A549 (cell line): Measurements from ENCODE around the gene SEMA3B. TPM values are rescaled to one million over a fixed set of nuclear protein-coding genes. Genes with fewer than 3 reads are reported as not detected.

Source experiments
- ATAC-seq, 2 experiments: fragments of 200-7000 bp in 1 of 2; fragments of >200 bp in 1 of 2; cut with Nextera tagmentation in 1 of 2; cut with Tn5 transposase in 1 of 2; 3 replicates each; pipeline versions ENCODE4 v1.8.0 to v1.9.1; 2018 to 2020; ENCODE audit warnings: mild to moderate bottlenecking in 1 of 2, moderate library complexity in 1 of 2
- CTCF ChIA-PET: fragments of 300-600 bp; sonication (Branson Sonifier 250); formaldehyde crosslinking; extraction: SDS; loops from one replicate; lab custom pipeline; 2021; ENCODE audit warnings: antibody characterized with exemption, inconsistent platforms; lab: Yijun Ruan, JAX
- POLR2A ChIA-PET: fragments of 350-600 bp; formaldehyde crosslinking; extraction: SDS; loops from one replicate; lab custom pipeline; 2021; ENCODE audit warnings: antibody characterized with exemption, inconsistent platforms; lab: Yijun Ruan, JAX
- DNase-seq, 2 experiments: peaks; one replicate each; pipeline versions ENCODE4 v3.0.0 to v3.0.0-alpha.2; 2011 to 2016; ENCODE audit warnings: low read depth in 1 of 2, low spot score in 1 of 2
- FAIRE-seq: peaks from 2 replicates; lab custom pipeline; 2011; peaks lifted over from hg19 to GRCh38; lab: Jason Lieb, UNC
- H3K27ac ChIP-seq, 2 experiments: fragments of >200 bp; sonication (Bioruptor Twin); formaldehyde crosslinking; 3 replicates each; pipeline ENCODE4 v1.5.1; 2016 to 2017
- H3K4me1 ChIP-seq: fragments of >200 bp; sonication (Bioruptor Twin); formaldehyde crosslinking; 3 replicates; pipeline ENCODE4 v1.6.1; 2016
- H3K4me2 ChIP-seq: fragments of >200 bp; sonication (Bioruptor Twin); formaldehyde crosslinking; 3 replicates; pipeline ENCODE4 v1.6.1; 2016
- H3K4me3 ChIP-seq: fragments of >200 bp; sonication (Bioruptor Twin); formaldehyde crosslinking; 3 replicates; pipeline ENCODE4 v1.5.1; 2016
- H3K9me3 ChIP-seq: fragments of >200 bp; sonication (Bioruptor Twin); formaldehyde crosslinking; 3 replicates; pipeline ENCODE4 v1.6.1; 2016
- CBX2 ChIP-seq: fragments of 200-600 bp; sonication (generic); IDR thresholded peaks from 2 replicates; pipeline ENCODE4 v1.6.1; 2016; ENCODE audit warnings: low read depth, mild to moderate bottlenecking, borderline replicate concordance
- CBX8 ChIP-seq: fragments of 200-600 bp; sonication (generic); IDR thresholded peaks from 2 replicates; pipeline ENCODE4 v1.6.1; 2016
- CEBPB ChIP-seq, 2 experiments: fragments of >200 bp in 1 of 2; sonication (Bioruptor Twin) in 1 of 2; formaldehyde crosslinking in 1 of 2; IDR thresholded peaks; 2 replicates each; pipeline ENCODE4 v1.6.1; 2012 to 2016
- CHD4 ChIP-seq: fragments of 200-600 bp; sonication (generic); IDR thresholded peaks from 2 replicates; pipeline ENCODE4 v1.6.1; 2016; ENCODE audit warnings: antibody characterized with exemption, mild to moderate bottlenecking, borderline replicate concordance
- EHF ChIP-seq: fragments of 250-450 bp; sonication (Bioruptor Pico); IDR thresholded peaks from 2 replicates; pipeline ENCODE4 v1.5.0; 2020; ENCODE audit warnings: mild to moderate bottlenecking
- EHMT2 ChIP-seq: fragments of 200-600 bp; sonication (generic); IDR thresholded peaks from 2 replicates; pipeline ENCODE4 v1.6.1; 2016; ENCODE audit warnings: antibody characterized with exemption, low read depth, mild to moderate bottlenecking, moderate library complexity
- ELK1 ChIP-seq: fragments of 150-350 bp; IDR thresholded peaks from 2 replicates; pipeline ENCODE4 v1.6.1; 2014; ENCODE audit warnings: low read depth, mild to moderate bottlenecking, low read length
- ESRRA ChIP-seq: fragments of 150-350 bp; IDR thresholded peaks from 2 replicates; pipeline ENCODE4 v1.6.1; 2014; ENCODE audit warnings: mild to moderate bottlenecking, low read length, borderline replicate concordance
- FOSL2 ChIP-seq, 2 experiments: fragments of 450-650 bp in 1 of 2; fragments of >200 bp in 1 of 2; sonication (Bioruptor Twin) in 1 of 2; formaldehyde crosslinking; IDR thresholded peaks; 2 replicates each; pipeline versions ENCODE4 v1.5.0 to v1.6.1; 2016 to 2020; ENCODE audit warnings: mild to moderate bottlenecking in 1 of 2, moderate library complexity in 1 of 2
- GATA3 ChIP-seq: IDR thresholded peaks from 2 replicates; pipeline ENCODE4 v1.6.1; 2012; ENCODE audit warnings: borderline replicate concordance
- HDAC2 ChIP-seq: fragments of 200-600 bp; sonication (generic); IDR thresholded peaks from 2 replicates; pipeline ENCODE4 v1.6.1; 2016
- HES2 ChIP-seq: fragments of >200 bp; sonication (Bioruptor Twin); formaldehyde crosslinking; IDR thresholded peaks from 2 replicates; pipeline ENCODE4 v1.6.1; 2016
- HEYL ChIP-seq: fragments of 250-450 bp; sonication (Bioruptor Pico); IDR thresholded peaks from 2 replicates; pipeline ENCODE4 v1.8.0; 2021; ENCODE audit warnings: mild to moderate bottlenecking, moderate library complexity
- HOXA7 ChIP-seq: fragments of 250-450 bp; sonication (Bioruptor Pico); IDR thresholded peaks from 2 replicates; pipeline ENCODE4 v1.5.0; 2020; ENCODE audit warnings: mild to moderate bottlenecking, moderate library complexity
- HOXB5 ChIP-seq: fragments of 250-450 bp; sonication (Bioruptor Pico); IDR thresholded peaks from 2 replicates; pipeline ENCODE4 v1.5.0; 2020; ENCODE audit warnings: mild to moderate bottlenecking, moderate library complexity
- KDM1A ChIP-seq: fragments of 200-600 bp; sonication (generic); IDR thresholded peaks from 2 replicates; pipeline ENCODE4 v1.6.1; 2016; ENCODE audit warnings: low read depth, mild to moderate bottlenecking
- MAZ ChIP-seq: fragments of 150-350 bp; IDR thresholded peaks from 2 replicates; pipeline ENCODE4 v1.6.1; 2014; ENCODE audit warnings: antibody characterized with exemption, low read depth, low read length, borderline replicate concordance
- NR3C1 ChIP-seq: fragments of >200 bp; sonication (Bioruptor Twin); formaldehyde crosslinking; IDR thresholded peaks from 3 replicates; pipeline ENCODE4 v1.6.1; 2017
- RAD21 ChIP-seq, 2 experiments: fragments of >200 bp in 1 of 2; sonication (Bioruptor Twin) in 1 of 2; formaldehyde crosslinking in 1 of 2; IDR thresholded peaks in 1 of 2; conservative IDR thresholded peaks in 1 of 2; 2 replicates in 1 of 2; 3 replicates in 1 of 2; pipeline ENCODE4 v1.6.1; 2012 to 2018; ENCODE audit warnings: inconsistent platforms in 1 of 2
- RCOR1 ChIP-seq: fragments of 150-350 bp; IDR thresholded peaks from 2 replicates; pipeline ENCODE4 v1.6.1; 2014; ENCODE audit warnings: antibody characterized with exemption, low read length, low read depth
- REST ChIP-seq: fragments of 200-600 bp; sonication (generic); IDR thresholded peaks from 2 replicates; pipeline ENCODE4 v1.6.1; 2016; ENCODE audit warnings: antibody characterized with exemption, mild to moderate bottlenecking, moderate library complexity
- RFX5 ChIP-seq: fragments of 450-650 bp; IDR thresholded peaks from 2 replicates; pipeline ENCODE4 v1.7.1; 2014; ENCODE audit warnings: antibody characterized with exemption, mild to moderate bottlenecking, moderate library complexity
- TP53 ChIP-seq: fragments of 250-450 bp; sonication (Bioruptor Pico); IDR thresholded peaks from 2 replicates; pipeline ENCODE4 v1.5.0; 2021; ENCODE audit warnings: mild to moderate bottlenecking, moderate library complexity
- ZC3H11A ChIP-seq: fragments of 450-650 bp; IDR thresholded peaks from 2 replicates; pipeline ENCODE4 v1.6.1; 2014; ENCODE audit warnings: antibody characterized with exemption, mild to moderate bottlenecking
- ZSCAN20 ChIP-seq: fragments of 250-450 bp; sonication (Bioruptor Pico); IDR thresholded peaks from 2 replicates; pipeline ENCODE4 v1.8.0; 2022; ENCODE audit warnings: mild to moderate bottlenecking, moderate library complexity
- WGBS: methylation state at CpG from one replicate; pipeline ENCODE4 v1.1.6; 2017; ENCODE audit errors: missing lambda C conversion rate; 5-methylcytosine and 5-hydroxymethylcytosine counted together
- polyA plus RNA-seq, 4 experiments: library from polyadenylated mRNA; depleted of rRNA in 3 of 4; stranded (reverse); fragments of >200 nt; fragmentation: RNase III in 1 of 4; extraction: RNeasy Plus Mini Kit Qiagen cat#74134 plus additional on column Dnase treatment in 1 of 4; gene quantifications; 2 replicates in 3 of 4; 3 replicates in 1 of 4; pipeline ENCODE4 v1.2.3, GENCODE V29; 2011 to 2017
- TF ChIP-seq, protein P1 (sequence below): fragments of 450-650 bp; IDR thresholded peaks from 2 replicates; pipeline ENCODE4 v1.6.1; 2014; ENCODE audit warnings: antibody characterized with exemption
- TF ChIP-seq, protein P2 (sequence below): IDR thresholded peaks from 2 replicates; pipeline ENCODE4 v1.6.1; 2012; ENCODE audit warnings: low read depth, borderline replicate concordance
- TF ChIP-seq, protein P3 (sequence below): IDR thresholded peaks from 2 replicates; pipeline ENCODE4 v1.6.1; 2012
- TF ChIP-seq, protein P4 (sequence below): fragments of >200 bp; sonication (Bioruptor Twin); formaldehyde crosslinking; IDR thresholded peaks from 3 replicates; pipeline ENCODE4 v1.6.1; 2016

SEMA3B gene
- polyA plus RNA-seq, 2 of the 4 experiments (the other 2 are of a cell fraction), result 6.5 to 7.4 TPM

GRCh38 chr3:50221051-50221410 is 47.9 kb upstream of the SEMA3B start:
- POLR2A ChIA-PET, result no interaction called here
- no peaks in the 10 kb centered on the region for H3K9me3 ChIP-seq
- DNase-seq (no peak), ATAC-seq (no peak), FAIRE-seq (no peak)
- 0 out of 3 replicates have a peak, but pooled peaks cover 3% of the 10 kb centered on the region for H3K4me1 ChIP-seq
- TF ChIP-seq RCOR1 (no peak), ZSCAN20 (no peak), EHF (CRISPR knock-in tag) (no peak), HES2 (no peak), ELK1 (no peak), TP53 (CRISPR knock-in tag) (no peak), HOXA7 (no peak), HOXB5 (CRISPR knock-in tag) (no peak), ESRRA (no peak), HDAC2 (no peak), REST (no peak), EHMT2 (no peak)
- TF ChIP-seq, protein P1, sequence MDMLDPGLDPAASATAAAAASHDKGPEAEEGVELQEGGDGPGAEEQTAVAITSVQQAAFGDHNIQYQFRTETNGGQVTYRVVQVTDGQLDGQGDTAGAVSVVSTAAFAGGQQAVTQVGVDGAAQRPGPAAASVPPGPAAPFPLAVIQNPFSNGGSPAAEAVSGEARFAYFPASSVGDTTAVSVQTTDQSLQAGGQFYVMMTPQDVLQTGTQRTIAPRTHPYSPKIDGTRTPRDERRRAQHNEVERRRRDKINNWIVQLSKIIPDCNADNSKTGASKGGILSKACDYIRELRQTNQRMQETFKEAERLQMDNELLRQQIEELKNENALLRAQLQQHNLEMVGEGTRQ, result no peak
- TF ChIP-seq, protein P2, sequence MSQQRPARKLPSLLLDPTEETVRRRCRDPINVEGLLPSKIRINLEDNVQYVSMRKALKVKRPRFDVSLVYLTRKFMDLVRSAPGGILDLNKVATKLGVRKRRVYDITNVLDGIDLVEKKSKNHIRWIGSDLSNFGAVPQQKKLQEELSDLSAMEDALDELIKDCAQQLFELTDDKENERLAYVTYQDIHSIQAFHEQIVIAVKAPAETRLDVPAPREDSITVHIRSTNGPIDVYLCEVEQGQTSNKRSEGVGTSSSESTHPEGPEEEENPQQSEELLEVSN, result no peak
- TF ChIP-seq, protein P3, sequence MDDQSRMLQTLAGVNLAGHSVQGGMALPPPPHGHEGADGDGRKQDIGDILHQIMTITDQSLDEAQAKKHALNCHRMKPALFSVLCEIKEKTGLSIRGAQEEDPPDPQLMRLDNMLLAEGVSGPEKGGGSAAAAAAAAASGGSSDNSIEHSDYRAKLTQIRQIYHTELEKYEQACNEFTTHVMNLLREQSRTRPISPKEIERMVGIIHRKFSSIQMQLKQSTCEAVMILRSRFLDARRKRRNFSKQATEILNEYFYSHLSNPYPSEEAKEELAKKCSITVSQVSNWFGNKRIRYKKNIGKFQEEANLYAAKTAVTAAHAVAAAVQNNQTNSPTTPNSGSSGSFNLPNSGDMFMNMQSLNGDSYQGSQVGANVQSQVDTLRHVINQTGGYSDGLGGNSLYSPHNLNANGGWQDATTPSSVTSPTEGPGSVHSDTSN, result no peak
- no peak overlapping the region for H3K4me2 ChIP-seq
- CTCF ChIA-PET, result interaction anchor here (0.8 to 25.9 kb wide), 5 partner anchors 10 to 103 kb away, joined by 3 to 550 read pairs (median 14); partner anchors contain the start of gene GNAT1
- 78% methylated on average over 3 of the region's 4 CpGs for WGBS
- no peak overlapping the region for H3K27ac ChIP-seq
- no peak overlapping the region for H3K4me3 ChIP-seq

DNA sequence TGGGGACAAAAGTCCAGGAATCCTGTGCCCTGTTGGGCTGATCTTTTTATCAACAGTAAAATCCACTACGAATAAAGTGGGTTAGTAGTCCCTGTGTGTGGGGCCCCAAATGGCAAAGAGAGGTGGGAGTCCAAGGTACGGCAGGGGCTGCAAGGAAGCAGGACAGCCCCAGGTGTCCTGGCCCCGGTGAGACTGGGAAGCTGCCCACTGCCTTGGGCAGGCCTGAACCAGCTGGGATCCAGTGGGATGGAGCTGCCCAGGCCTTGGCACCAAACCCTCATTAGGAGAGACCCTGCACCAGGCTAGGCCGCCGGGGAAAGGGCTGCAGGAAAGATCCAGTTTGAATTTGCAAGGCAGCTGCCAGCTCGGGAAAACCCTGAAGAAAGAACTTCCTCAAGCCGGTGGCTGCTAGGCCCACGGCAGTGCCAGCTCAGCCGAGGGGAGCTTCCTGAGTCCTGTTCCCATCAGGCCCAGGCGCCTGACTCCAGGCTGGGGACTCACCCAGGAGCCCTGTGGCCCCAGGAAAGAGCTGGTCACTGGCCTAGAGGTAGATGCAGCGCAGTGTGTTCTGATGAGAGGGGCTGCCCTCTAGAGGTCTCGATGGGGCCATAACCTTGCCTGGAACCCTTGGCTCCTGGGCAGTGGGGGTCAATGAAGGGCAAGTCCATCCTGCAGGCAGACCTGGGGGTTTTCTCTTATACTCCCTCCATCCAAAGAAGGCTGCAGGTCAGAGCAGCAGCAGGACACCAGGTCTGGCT is 47.4 kb upstream of the SEMA3B start:
- ChIA-PET POLR2A (no interaction called here), CTCF (interaction anchor here (0.8 to 25.9 kb wide), 7 partner anchors 11 to 103 kb away, joined by 3 to 550 read pairs (median 7); partner anchors contain the start of gene GNAT1)
- WGBS, result 58% methylated on average over 3 of the region's 12 CpGs
- TF ChIP-seq KDM1A, result no peak
- TF ChIP-seq RFX5, result no peak
- TF ChIP-seq HOXA7, result no peak
- TF ChIP-seq RAD21 (conservative IDR thresholded peaks at IDR 0.05 in 1 of 2, IDR thresholded peaks at IDR 0.05 in 1 of 2), result no peak
- TF ChIP-seq CBX2, result no peak
- no peak for TF ChIP-seq NR3C1
- TF ChIP-seq, protein P4, sequence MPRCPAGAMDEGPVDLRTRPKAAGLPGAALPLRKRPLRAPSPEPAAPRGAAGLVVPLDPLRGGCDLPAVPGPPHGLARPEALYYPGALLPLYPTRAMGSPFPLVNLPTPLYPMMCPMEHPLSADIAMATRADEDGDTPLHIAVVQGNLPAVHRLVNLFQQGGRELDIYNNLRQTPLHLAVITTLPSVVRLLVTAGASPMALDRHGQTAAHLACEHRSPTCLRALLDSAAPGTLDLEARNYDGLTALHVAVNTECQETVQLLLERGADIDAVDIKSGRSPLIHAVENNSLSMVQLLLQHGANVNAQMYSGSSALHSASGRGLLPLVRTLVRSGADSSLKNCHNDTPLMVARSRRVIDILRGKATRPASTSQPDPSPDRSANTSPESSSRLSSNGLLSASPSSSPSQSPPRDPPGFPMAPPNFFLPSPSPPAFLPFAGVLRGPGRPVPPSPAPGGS, result no peak
- TF ChIP-seq CEBPB (IDR thresholded peaks at IDR 0.05), result no peak
- no peak for TF ChIP-seq ZC3H11A
- TF ChIP-seq MAZ, result no peak
- TF ChIP-seq HEYL (CRISPR knock-in tag), result no peak
- no peak for TF ChIP-seq GATA3
- no peak for TF ChIP-seq CBX8
- no peak for TF ChIP-seq FOSL2 (IDR thresholded peaks at IDR 0.05)
- TF ChIP-seq FOSL2 (CRISPR knock-in tag; IDR thresholded peaks at IDR 0.05), result no peak
- TF ChIP-seq ZSCAN20, result no peak
- no peak for TF ChIP-seq CHD4

More for the DNA sequence above, 47.4 kb upstream of the SEMA3B start:
- Histone ChIP-seq H3K27ac (no peak overlapping the region), H3K4me2 (no peak overlapping the region), H3K4me1 (0 out of 3 replicates have a peak, but pooled peaks cover 3% of the 10 kb centered on the region), H3K4me3 (no peak overlapping the region), H3K9me3 (no peaks in the 10 kb centered on the region)
- DNase-seq (no peak), FAIRE-seq (no peak), ATAC-seq (no peak)
